PC-9 (cell line): ENCODE data around the gene PDE3A.

Experiments
- CTCF ChIP-seq: fragments of 200-600 bp; sonication (generic); conservative IDR thresholded peaks from 2 replicates; pipeline ENCODE4 v1.6.1; 2017; ENCODE audit warnings: mixed run types, antibody characterized with exemption, mild to moderate bottlenecking, moderate library complexity
- EZH2 ChIP-seq: fragments of 200-600 bp; sonication (generic); IDR thresholded peaks from 2 replicates; pipeline ENCODE4 v1.8.0; 2017; ENCODE audit warnings: antibody characterized with exemption, low read depth

- TF ChIP-seq CTCF, result no peak
- TF ChIP-seq EZH2, result no peak
These were observed 146.3 kb downstream of the PDE3A start for GRCh38 chr12:20514598-20514997.
